HG03064 (cell line): ENCODE data around the gene RNF128.
A peak's percentile ranks its signal among the peaks of the same experiment; 100 is the strongest.
"Not testable (repeated sequence)": the region's sequence is repeated elsewhere in the genome, so short reads cannot be mapped to it uniquely, and the experiment has no call there.

Source experiments
- ATAC-seq: cut with Tn5 transposase; IDR thresholded peaks from one replicate; pipeline ENCODE4 v1.9.1; 2021; ENCODE audit warnings: low read depth; ENCODE audit not compliant: unreplicated experiment

RNF128 gene

GRCh38 chrX:106742805-106743204 is 16.3 kb downstream of the RNF128 start:
- ATAC-seq, result no peak

GRCh38 chrX:106748377-106748776 is 21.9 kb downstream of the RNF128 start:
- no peak for ATAC-seq

GRCh38 chrX:106751407-106751806 is 24.9 kb downstream of the RNF128 start:
- ATAC-seq, result no peak

- no peak for ATAC-seq
Measured at GRCh38 chrX:106752101-106752678, 25.7 kb downstream of the RNF128 start.

- ATAC-seq, result not testable (repeated sequence)
Measured at GRCh38 chrX:106769288-106769687, 42.8 kb downstream of the RNF128 start.

GRCh38 chrX:106774981-106775380 is 48.5 kb downstream of the RNF128 start:
- ATAC-seq, result no peak

- no peak for ATAC-seq
Measured at GRCh38 chrX:106780264-106780663, 53.8 kb downstream of the RNF128 start.

GRCh38 chrX:106780664-106781377 is 54.3 kb downstream of the RNF128 start:
- ATAC-seq, result no peak

- ATAC-seq, result no peak
Measured at GRCh38 chrX:106783716-106784115, 57.2 kb downstream of the RNF128 start.

- no peak for ATAC-seq
Measured at GRCh38 chrX:106791495-106791894, 65.0 kb downstream of the RNF128 start.

GRCh38 chrX:106802063-106802387 is 75.5 kb downstream of the RNF128 start:
- ATAC-seq, result peak; percentile 7

GRCh38 chrX:106802388-106803275 is 76.1 kb downstream of the RNF128 start, which contains the start of gene TBC1D8B:
Gene TBC1D8B (plus strand): TSS chrX:106802673. CDS start chrX:106802854, 181 bp downstream.
- ATAC-seq, result peak; percentile 96

GRCh38 chrX:106811131-106811910 is 84.8 kb downstream of the RNF128 start:
- ATAC-seq, result no peak

- ATAC-seq, result not testable (repeated sequence)
Measured at GRCh38 chrX:106812930-106813329, 86.4 kb downstream of the RNF128 start.

GRCh38 chrX:106814093-106814492 is 87.6 kb downstream of the RNF128 start:
- ATAC-seq, result not testable (repeated sequence)
